ENCODE data around the gene TMEM185B. TPM values are rescaled to one million over a fixed set of nuclear protein-coding genes. Genes with fewer than 3 reads are reported as not detected.

Gene TMEM185B
- total and polyA plus RNA-seq, 2 of the 4 experiments (the other 2 are of a cell fraction) = 17.7 to 26.1 TPM

- Histone ChIP-seq H2BK120ac (ENCODE audit: low read depth, low read length) (no peak overlapping the region), H3K27ac (ENCODE audit: insufficient read depth, low read length) (no peak overlapping the region)
- POLR2A ChIA-PET (ENCODE audit: unreplicated experiment) = no interaction called here
These were observed 46.1 kb downstream of the TMEM185B start for GRCh38 chr2:120177001-120177621.

More at GRCh38 chr2:120177001-120177621, 46.1 kb downstream of the TMEM185B start:
- Histone ChIP-seq H3K36me3 (ENCODE audit: control insufficient read depth, insufficient read depth, low read length) (no peaks in the 10 kb centered on the region), H3K4me1 (ENCODE audit: control insufficient read depth, insufficient read depth, low read length) (peaks cover 5% of the 10 kb centered on the region), H3K4ac (ENCODE audit: low read depth, low read length) (no peak overlapping the region), H4K5ac (ENCODE audit: low read depth, low read length) (no peak overlapping the region), H2AFZ (replicated peaks; ENCODE audit: low read length, poor library complexity) (no peak overlapping the region), H3K9ac (ENCODE audit: low read depth, low read length) (no peak overlapping the region), H2AK5ac (ENCODE audit: low read depth, low read length) (no peak overlapping the region), H3K9me3 (ENCODE audit: control insufficient read depth, insufficient read depth, low read length) (no peaks in the 10 kb centered on the region), H3K4me3 (ENCODE audit: insufficient read depth, low read depth, low read length) (no peak overlapping the region), H4K91ac (ENCODE audit: insufficient read depth, low read depth, low read length) (no peak overlapping the region), H2BK20ac (ENCODE audit: low read depth, low read length) (no peak overlapping the region), H3K4me2 (ENCODE audit: low read depth, low read length) (no peak overlapping the region), H3K14ac (replicated peaks; ENCODE audit: low read depth, low read length) (no peak overlapping the region), H3K56ac (ENCODE audit: extremely low read depth, insufficient read depth, low read length) (no peak overlapping the region), H3K18ac (ENCODE audit: low read depth, low read length) (no peak overlapping the region), H3K9me1 (ENCODE audit: insufficient read depth, low read length) (peaks cover 3% of the 10 kb centered on the region; the same call in 1 of the 2 replicates), H4K8ac (ENCODE audit: low read depth in 2 of 2, low read length in 2 of 2) (no peak overlapping the region), H2BK5ac (ENCODE audit: low read depth, low read length, poor library complexity, severe bottlenecking) (no peak overlapping the region), H2AK9ac (replicated peaks; ENCODE audit: low read depth, low read length, poor library complexity) (no peak overlapping the region), H3K23ac (ENCODE audit: low read depth, low read length) (no peak overlapping the region), H2BK15ac (ENCODE audit: low read depth, low read length) (no peak overlapping the region), H3K27me3 (ENCODE audit: control insufficient read depth, insufficient read depth, low read length) (no peaks in the 10 kb centered on the region), H4K20me1 (ENCODE audit: insufficient read depth, low read length) (no peaks in the 10 kb centered on the region), H3K79me1 (ENCODE audit: low read depth in 1 of 2, low read length in 2 of 2) (no peaks in the 10 kb centered on the region)
- intact Hi-C loops (cut with micrococcal nuclease) (no loop called here), in situ Hi-C loops (cut with MboI; ENCODE audit: low sequenced_read_pairs) (no loop called here), dilution Hi-C loops (cut with HindIII; ENCODE audit: low sequenced_read_pairs, unreplicated experiment) (no loop called here)
- TF ChIP-seq NFE2L2 (IDR thresholded peaks at IDR 0.05; ENCODE audit: low read depth, low read length) = no peak
- TF ChIP-seq MAFK (IDR thresholded peaks at IDR 0.05; ENCODE audit: low read depth, low read length) = no peak
- no peak for TF ChIP-seq MXI1 (IDR thresholded peaks at IDR 0.05; ENCODE audit: borderline replicate concordance, low read depth, low read length)
- no peak for TF ChIP-seq ELK1 (IDR thresholded peaks at IDR 0.05; ENCODE audit: borderline replicate concordance, low read depth, low read length)
- TF ChIP-seq SMC3 (IDR thresholded peaks at IDR 0.05; ENCODE audit: low read depth, low read length) = no peak
- no peak for TF ChIP-seq CEBPB (IDR thresholded peaks at IDR 0.05; ENCODE audit: low read depth, low read length)
- no peak for TF ChIP-seq USF2 (IDR thresholded peaks at IDR 0.05; ENCODE audit: low read depth, low read length)
- TF ChIP-seq CTCF (conservative IDR thresholded peaks at IDR 0.05; ENCODE audit: low read depth, low read length) = no peak
- no peak for TF ChIP-seq BHLHE40 (IDR thresholded peaks at IDR 0.05; ENCODE audit: low read depth, low read length)
- TF ChIP-seq POLR2A (IDR thresholded peaks at IDR 0.05; ENCODE audit: low read depth, low read length) = no peak
- TF ChIP-seq MAZ (IDR thresholded peaks at IDR 0.05; ENCODE audit: borderline replicate concordance, low read depth, low read length) = no peak
- no peak for TF ChIP-seq RCOR1 (IDR thresholded peaks at IDR 0.05; ENCODE audit: insufficient replicate concordance, low read length)
- no peak for TF ChIP-seq CHD1 (IDR thresholded peaks at IDR 0.05; ENCODE audit: low read depth, low read length)
- no peak for TF ChIP-seq RAD21 (IDR thresholded peaks at IDR 0.05; ENCODE audit: low read length)
- TF ChIP-seq RFX5 (IDR thresholded peaks at IDR 0.05; ENCODE audit: low read depth, low read length) = no peak
- ATAC-seq (ENCODE audit: low read depth) = no peak
- CTCF ChIA-PET = interaction anchor here (0.7 to 3.6 kb wide), 2 partner anchors 68 to 136 kb away, joined by 4 to 36 read pairs; no protein-coding TSS in a partner anchor
- no TSS peak for BruUV-seq (replicated peaks)
- 91% methylated on average over 7 of the region's 15 CpGs; no CpG with 5 or more reads in 1 of the 2 experiments for WGBS, 2 experiments (ENCODE audit: extremely low coverage in 2 of 2, insufficient read length in 1 of 2)
- no peak for DNase-seq

All from IMR-90 (cell line).